Adrenal gland (tissue), 5 donors: Measurements from ENCODE around the gene TMEM42.

Experiments
- CTCF ChIP-seq, 6 experiments: fragments of 450-650 bp in 4 of 6; fragments of 200-600 bp in 2 of 6; sonication (generic) in 1 of 6; IDR thresholded peaks; 1 replicate in 5 of 6; 2 replicates in 1 of 6; pipeline versions ENCODE4 v1.5.1 to v1.8.0; 2016 to 2021; ENCODE audit warnings: antibody characterized with exemption in 6 of 6, mild to moderate bottlenecking in 2 of 6, moderate library complexity in 1 of 6
- POLR2A ChIP-seq, 2 donors: fragments of 450-650 bp; IDR thresholded peaks; one replicate each; pipeline ENCODE4 v1.6.1; 2017; ENCODE audit warnings: antibody characterized with exemption in 2 of 2, mild to moderate bottlenecking in 2 of 2, moderate library complexity in 1 of 2
- donor health status: DM: no; HTN: no; CAD: no.

- TF ChIP-seq CTCF (IDR thresholded peaks at IDR 0.05) = no peak
- TF ChIP-seq POLR2A (IDR thresholded peaks at IDR 0.05) = no peak
Measured at GRCh38 chr3:44902628-44903027, 40.9 kb downstream of the TMEM42 start.
